Peyer's patch (tissue), 4 donors: ENCODE data around the gene RNF41. TPM values are rescaled to one million over a fixed set of nuclear protein-coding genes. Genes with fewer than 3 reads are reported as not detected.

Experiments used
- DNase-seq, 3 donors: peaks; one replicate each; pipeline ENCODE4 v3.0.0-alpha.2; 2017 to 2019
- H3K27ac ChIP-seq, 4 donors: fragments of 200-600 bp; sonication (generic); one replicate each; pipeline ENCODE4 v1.5.1; 2016 to 2019
- H3K27me3 ChIP-seq, 2 donors: fragments of 200-600 bp; sonication (generic); one replicate each; pipeline ENCODE4 v1.5.1; 2019
- H3K36me3 ChIP-seq, 3 donors: fragments of 200-600 bp; sonication (generic); one replicate each; pipeline ENCODE4 v1.5.1; 2016 to 2019
- H3K4me1 ChIP-seq, 4 donors: fragments of 200-600 bp; sonication (generic); one replicate each; pipeline ENCODE4 v1.5.1; 2016 to 2019
- H3K4me3 ChIP-seq, 4 donors: fragments of 200-600 bp; sonication (generic); 1 replicate in 3 of 4; 2 replicates in 1 of 4; pipeline ENCODE4 v1.5.1; 2016 to 2019; ENCODE audit warnings: mild to moderate bottlenecking in 1 of 4
- H3K9me3 ChIP-seq, 4 donors: fragments of 200-600 bp; sonication (generic); one replicate each; pipeline ENCODE4 v1.5.1; 2016 to 2019; ENCODE audit warnings: mild to moderate bottlenecking in 1 of 4
- POLR2A ChIP-seq, 2 donors: fragments of 450-650 bp; IDR thresholded peaks; one replicate each; pipeline ENCODE4 v1.5.1; 2017; ENCODE audit warnings: antibody characterized with exemption in 2 of 2, mild to moderate bottlenecking in 2 of 2, moderate library complexity in 2 of 2
- total RNA-seq, 4 donors: library from RNA; depleted of rRNA; stranded (reverse); fragments of >200 nt; gene quantifications; one replicate each; pipeline ENCODE4 v1.1.0, GENCODE V29; 2016
- TF ChIP-seq, protein P1 (sequence below), 6 experiments: fragments of 450-650 bp in 4 of 6; fragments of 200-600 bp in 2 of 6; sonication (generic) in 1 of 6; IDR thresholded peaks; one replicate each; pipeline ENCODE4 v1.5.1; 2017 to 2019; ENCODE audit warnings: antibody characterized with exemption in 6 of 6, mild to moderate bottlenecking in 3 of 6, moderate library complexity in 1 of 6

The RNF41 gene
- total RNA-seq, 4 donors from 2014 or later: 23.8 to 52.0 (median 37.6) TPM

DNA sequence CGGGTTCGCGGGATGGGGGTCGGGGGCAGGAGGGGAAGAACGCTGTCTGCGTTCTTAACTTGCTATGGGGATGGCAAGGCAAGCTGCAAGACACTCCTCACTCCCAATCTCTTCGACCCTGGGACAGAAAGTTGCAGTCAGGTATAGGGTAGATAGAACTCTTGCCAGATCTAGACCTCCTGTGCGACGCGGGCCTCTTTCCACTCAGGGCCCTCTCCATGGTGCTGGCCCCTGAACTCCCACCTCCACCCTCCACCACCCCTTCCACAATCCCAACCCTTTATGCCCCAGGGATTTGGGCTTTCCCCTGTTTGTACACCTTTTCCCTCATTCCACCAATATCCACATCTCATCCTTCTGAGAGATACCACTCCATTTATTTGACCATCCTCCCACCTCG is 3.2 kb upstream of the RNF41 start:
- no peaks in the 10 kb centered on the region for H3K9me3 ChIP-seq
- H3K4me1 ChIP-seq: peaks cover 5 to 49% (median 7%) of the 10 kb centered on the region in 4 donors
- H3K36me3 ChIP-seq: no peaks in the 10 kb centered on the region
- peak overlapping the region; percentile 57 to 94 (median 72) for H3K27ac ChIP-seq
- H3K27me3 ChIP-seq: no peaks in the 10 kb centered on the region
- TF ChIP-seq, protein P1, sequence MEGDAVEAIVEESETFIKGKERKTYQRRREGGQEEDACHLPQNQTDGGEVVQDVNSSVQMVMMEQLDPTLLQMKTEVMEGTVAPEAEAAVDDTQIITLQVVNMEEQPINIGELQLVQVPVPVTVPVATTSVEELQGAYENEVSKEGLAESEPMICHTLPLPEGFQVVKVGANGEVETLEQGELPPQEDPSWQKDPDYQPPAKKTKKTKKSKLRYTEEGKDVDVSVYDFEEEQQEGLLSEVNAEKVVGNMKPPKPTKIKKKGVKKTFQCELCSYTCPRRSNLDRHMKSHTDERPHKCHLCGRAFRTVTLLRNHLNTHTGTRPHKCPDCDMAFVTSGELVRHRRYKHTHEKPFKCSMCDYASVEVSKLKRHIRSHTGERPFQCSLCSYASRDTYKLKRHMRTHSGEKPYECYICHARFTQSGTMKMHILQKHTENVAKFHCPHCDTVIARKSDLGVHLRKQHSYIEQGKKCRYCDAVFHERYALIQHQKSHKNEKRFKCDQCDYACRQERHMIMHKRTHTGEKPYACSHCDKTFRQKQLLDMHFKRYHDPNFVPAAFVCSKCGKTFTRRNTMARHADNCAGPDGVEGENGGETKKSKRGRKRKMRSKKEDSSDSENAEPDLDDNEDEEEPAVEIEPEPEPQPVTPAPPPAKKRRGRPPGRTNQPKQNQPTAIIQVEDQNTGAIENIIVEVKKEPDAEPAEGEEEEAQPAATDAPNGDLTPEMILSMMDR (IDR thresholded peaks at IDR 0.05): no peak
- no peak for TF ChIP-seq POLR2A (IDR thresholded peaks at IDR 0.05)
- DNase-seq: no peak
- H3K4me3 ChIP-seq: peak overlapping the region; percentile 47 to 67 (median 58)

DNA sequence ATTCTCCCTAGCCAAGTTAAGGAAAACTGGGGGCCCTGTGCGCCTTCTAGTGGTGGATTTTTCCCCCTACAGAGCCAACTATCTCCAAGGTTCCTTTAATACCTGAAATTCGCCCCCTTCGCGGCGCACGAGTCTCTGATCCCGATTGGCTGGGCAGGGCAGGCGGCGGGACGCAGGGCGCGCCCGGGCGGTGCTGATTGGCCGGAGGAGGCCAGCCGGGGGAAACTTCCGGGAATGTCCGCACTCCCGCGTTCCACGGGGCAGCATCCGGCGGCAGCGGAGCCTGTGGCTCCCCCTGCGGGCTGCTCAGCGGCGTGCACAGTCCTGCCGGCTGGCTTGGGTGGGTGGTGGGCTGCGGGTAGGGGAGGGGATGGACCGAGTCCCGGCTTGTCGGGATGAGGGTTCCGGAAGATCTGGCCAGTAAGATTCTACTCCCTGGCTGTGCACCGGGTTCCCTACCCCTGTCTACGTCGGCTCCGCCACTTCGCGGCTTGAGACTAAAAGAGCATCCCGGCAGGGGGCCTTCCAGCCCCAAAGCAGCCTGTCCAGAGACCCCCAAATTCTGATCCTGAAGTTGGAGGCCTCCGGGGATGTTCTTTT is 2.5 kb upstream of the RNF41 start, which contains the start of gene NABP2:
Gene NABP2 (plus strand): TSS at position 241 of the 600 bp plus-strand sequence. CDS start 515 bp downstream, outside the sequence.
- Histone ChIP-seq H3K4me1 (peaks cover 5 to 49% (median 7%) of the 10 kb centered on the region in 4 donors), H3K27me3 (no peaks in the 10 kb centered on the region), H3K27ac (peak within 1 kb of the TSS; percentile 68 to 96 (median 86)), H3K36me3 (no peaks in the 10 kb centered on the region), H3K9me3 (no peaks in the 10 kb centered on the region), H3K4me3 (peak within 1 kb of the TSS; percentile 47 to 67 (median 58))
- TF ChIP-seq, protein P1 (IDR thresholded peaks at IDR 0.05): peak; percentile 85 to 94 (median 89)
- TF ChIP-seq POLR2A (IDR thresholded peaks at IDR 0.05): peak in 1 of 2 donors; percentile 61
- DNase-seq: peak; percentile 96 to 99 (median 98)

DNA sequence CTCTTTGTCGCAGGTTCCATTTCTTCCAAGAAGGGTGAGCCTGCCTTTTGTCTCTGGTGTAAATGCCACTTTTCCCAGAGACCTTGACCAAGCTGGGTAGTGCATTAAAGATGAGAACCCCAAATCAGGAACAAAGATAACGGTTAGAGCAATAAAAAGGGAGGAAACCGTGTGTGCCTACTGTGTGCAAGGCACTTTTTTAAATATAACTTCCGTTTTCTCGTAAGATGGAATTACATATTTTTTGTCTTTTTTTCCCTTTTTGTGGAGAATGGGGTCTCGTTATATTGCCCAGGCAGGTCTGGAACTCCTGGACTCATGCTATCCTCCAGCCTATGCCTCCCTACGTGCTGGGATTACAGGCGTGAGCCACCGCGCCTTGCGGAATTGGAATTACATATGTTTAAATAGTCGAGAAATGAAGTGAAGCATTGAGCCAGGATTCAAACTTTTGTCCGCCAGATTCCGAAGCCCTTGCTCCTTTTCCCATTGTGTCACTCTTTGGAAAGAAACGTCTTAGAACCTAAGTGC is 1.9 kb upstream of the RNF41 start:
- H3K4me1 ChIP-seq: peaks cover 5 to 47% (median 7%) of the 10 kb centered on the region in 4 donors
- peak overlapping the region; percentile 47 to 67 (median 58) for H3K4me3 ChIP-seq
- no peak for TF ChIP-seq POLR2A (IDR thresholded peaks at IDR 0.05)
- TF ChIP-seq, protein P1 (IDR thresholded peaks at IDR 0.05): no peak

DNA sequence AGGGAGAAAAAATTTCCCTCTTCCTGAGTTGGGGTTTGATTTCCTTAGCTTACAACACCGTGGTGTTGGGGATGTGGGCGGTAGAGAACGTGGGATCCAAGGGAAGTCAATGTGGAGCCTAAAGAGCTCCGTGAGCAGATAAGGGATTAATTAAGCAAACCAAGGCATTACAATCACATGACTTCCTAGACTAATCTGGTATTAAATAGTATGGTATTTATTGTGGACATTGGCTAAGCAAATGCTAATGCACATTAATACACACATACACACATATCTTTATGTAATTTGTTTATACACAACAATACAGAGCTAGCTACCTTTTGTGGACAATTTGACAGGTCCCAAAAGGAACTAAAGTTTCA is 791 bp upstream of the RNF41 start:
- Histone ChIP-seq H3K27me3 (no peaks in the 10 kb centered on the region), H3K4me1 (peaks cover 5 to 47% (median 7%) of the 10 kb centered on the region in 4 donors), H3K27ac (peak overlapping the region; percentile 94 to 99 (median 95)), H3K36me3 (no peaks in the 10 kb centered on the region), H3K4me3 (peak overlapping the region; percentile 67 to 96 (median 85)), H3K9me3 (no peaks in the 10 kb centered on the region)
- DNase-seq: no peak
- TF ChIP-seq, protein P1 (IDR thresholded peaks at IDR 0.05): no peak
- TF ChIP-seq POLR2A (IDR thresholded peaks at IDR 0.05): no peak

More for the DNA sequence above, 1.9 kb upstream of the RNF41 start:
- H3K36me3 ChIP-seq: no peaks in the 10 kb centered on the region
- H3K27me3 ChIP-seq: no peaks in the 10 kb centered on the region
- DNase-seq: no peak
- H3K27ac ChIP-seq: peak overlapping the region; percentile 68 to 96 (median 86)
- H3K9me3 ChIP-seq: no peaks in the 10 kb centered on the region

DNA sequence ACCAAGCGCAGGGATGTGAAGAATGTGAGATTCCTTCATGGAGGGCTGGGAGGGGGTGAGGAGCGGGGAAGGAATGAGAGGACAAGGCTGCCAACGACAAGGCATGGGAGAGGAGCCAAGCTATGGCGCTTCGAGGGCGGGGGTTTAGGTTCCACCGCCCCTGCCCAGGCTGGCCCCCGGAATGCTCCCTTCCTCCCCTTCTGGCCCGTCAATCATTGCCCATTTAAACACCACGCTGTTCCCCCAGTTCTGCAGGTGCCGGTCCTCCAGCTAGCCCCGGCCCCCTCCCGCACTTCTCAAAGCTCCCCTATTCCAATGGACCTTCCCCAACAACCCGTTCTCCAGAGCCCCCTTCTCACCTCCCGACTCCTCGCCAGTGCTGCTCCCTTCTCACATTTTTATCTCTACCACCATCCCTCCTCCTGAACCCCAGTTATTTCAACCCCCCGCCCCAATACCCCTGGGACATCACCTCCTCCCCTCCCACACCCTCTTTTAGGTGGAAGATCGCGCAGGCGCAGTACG is 428 bp downstream of the RNF41 start:
- peaks cover 5 to 47% (median 7%) of the 10 kb centered on the region in 4 donors for H3K4me1 ChIP-seq
- H3K27me3 ChIP-seq: no peaks in the 10 kb centered on the region
- peak in 1 of 3 donors; percentile 59 for DNase-seq
- H3K27ac ChIP-seq: peak overlapping the region; percentile 94 to 99 (median 95)
- no peak for TF ChIP-seq POLR2A (IDR thresholded peaks at IDR 0.05)
- H3K4me3 ChIP-seq: peak overlapping the region; percentile 67 to 96 (median 85)
- no peaks in the 10 kb centered on the region for H3K9me3 ChIP-seq
- H3K36me3 ChIP-seq: peaks cover 0 to 10% (median 0%) of the 10 kb centered on the region in 3 donors
